PC-9 (cell line): ENCODE data around the gene GPR37L1.

ENCODE experiments used
- CTCF ChIP-seq: fragments of 200-600 bp; sonication (generic); conservative IDR thresholded peaks from 2 replicates; pipeline ENCODE4 v1.6.1; 2017; ENCODE audit warnings: mixed run types, antibody characterized with exemption, mild to moderate bottlenecking, moderate library complexity
- EZH2 ChIP-seq: fragments of 200-600 bp; sonication (generic); IDR thresholded peaks from 2 replicates; pipeline ENCODE4 v1.8.0; 2017; ENCODE audit warnings: antibody characterized with exemption, low read depth

GRCh38 chr1:202112859-202113689 lies 9.6 kb upstream of the GPR37L1 start:
- TF ChIP-seq CTCF, result no peak
- TF ChIP-seq EZH2, result no peak
